ENCODE measurements around the gene SOCS1.
A peak's percentile ranks its signal among the peaks of the same experiment; 100 is the strongest.

- peak; percentile 59 for TF ChIP-seq CTCF (conservative IDR thresholded peaks at IDR 0.05; ENCODE audit: low read depth, low read length)
- no peak for TF ChIP-seq EZH2 (IDR thresholded peaks at IDR 0.05; ENCODE audit: borderline replicate concordance, low read depth, low read length, poor library complexity, severe bottlenecking)
Measured at GRCh38 chr16:11255737-11256660, at the start of gene SOCS1.

Data from A673 (cell line).